Central memory CD8-positive, alpha-beta T cell (primary cell): ENCODE results near the gene MC2R.

ENCODE experiments used
- ATAC-seq: fragments of 150-1000 bp; cut with Tn5 transposase; replicated peaks from 2 replicates; pipeline ENCODE4 v1.10.0; 2022; ENCODE audit warnings: mild to moderate bottlenecking, moderate FRiP score, moderate number of reproducible peaks; ENCODE audit not compliant: poor library complexity, severe bottlenecking; ENCODE audit errors: extremely low read depth
- DNase-seq, 2 donors: peaks; one replicate each; pipeline ENCODE4 v3.0.0; 2021; ENCODE audit warnings: low spot score in 2 of 2
- H3K27ac Mint-ChIP-seq: one replicate; pipeline ENCODE4 v1.8.0; 2022; ENCODE audit warnings: low read depth, mild to moderate bottlenecking, moderate library complexity, mixed read lengths
- H3K27me3 Mint-ChIP-seq: one replicate; pipeline ENCODE4 v1.8.0; 2022; ENCODE audit warnings: mixed read lengths
- H3K36me3 Mint-ChIP-seq: one replicate; pipeline ENCODE4 v1.8.0; 2022; ENCODE audit warnings: mild to moderate bottlenecking, moderate library complexity, mixed read lengths; ENCODE audit not compliant: insufficient read depth
- H3K4me1 Mint-ChIP-seq: one replicate; pipeline ENCODE4 v1.8.0; 2022; ENCODE audit warnings: mixed read lengths
- H3K4me3 Mint-ChIP-seq: one replicate; pipeline ENCODE4 v1.8.0; 2022; ENCODE audit warnings: mild to moderate bottlenecking, moderate library complexity, mixed read lengths
- H3K9me3 Mint-ChIP-seq: one replicate; pipeline ENCODE4 v1.8.0; 2022; ENCODE audit warnings: mixed read lengths

Gene MC2R

DNA sequence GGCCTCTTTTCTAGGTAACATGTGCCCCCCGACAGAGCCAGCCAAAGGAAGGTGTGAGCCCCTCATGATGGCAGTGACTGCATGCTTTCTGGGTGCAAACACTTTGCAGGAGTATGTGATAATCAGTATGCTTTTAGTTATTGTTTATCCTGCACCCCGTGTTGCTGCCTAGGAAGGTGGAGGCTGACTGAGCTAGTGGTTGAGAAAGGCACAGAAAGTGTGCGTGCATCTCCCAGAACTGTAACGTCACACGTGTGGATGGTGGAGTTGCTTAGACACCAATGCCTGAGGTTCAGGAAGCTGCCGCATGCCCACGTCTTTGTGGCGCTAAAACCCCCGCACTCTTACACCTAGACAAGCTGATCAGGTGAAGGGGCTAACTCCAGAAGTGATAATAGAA is 580 bp downstream of the MC2R start:
- Mint-ChIP-seq H3K36me3 (no peaks in the 10 kb centered on the region), H3K27ac (no peak overlapping the region), H3K9me3 (no peaks in the 10 kb centered on the region), H3K27me3 (peaks cover 26% of the 10 kb centered on the region), H3K4me1 (no peaks in the 10 kb centered on the region), H3K4me3 (no peak overlapping the region)
- DNase-seq (no peak), ATAC-seq (no peak)

DNA sequence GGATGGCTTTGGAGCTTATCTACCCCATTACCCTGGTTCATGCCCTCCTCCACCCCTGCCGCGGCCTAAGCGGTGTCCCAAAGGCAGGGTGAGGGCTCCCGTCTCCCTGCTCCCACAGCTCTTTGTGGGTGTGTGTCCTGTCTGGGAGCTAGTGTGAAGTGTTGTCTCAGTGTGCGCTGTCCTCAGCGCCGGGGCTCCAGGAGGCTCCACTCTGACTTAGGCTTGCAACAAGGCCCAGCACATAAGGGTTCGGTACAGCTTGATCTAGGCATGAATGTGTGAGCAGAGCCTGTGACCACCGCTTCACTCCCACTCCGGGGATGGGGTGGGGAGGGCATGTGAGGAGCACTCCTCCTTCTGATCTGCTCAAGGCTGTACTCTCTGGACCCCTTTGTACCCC is 1.2 kb downstream of the MC2R start:
- ATAC-seq (no peak), DNase-seq (no peak)
- Mint-ChIP-seq H3K36me3 (no peaks in the 10 kb centered on the region), H3K9me3 (no peaks in the 10 kb centered on the region), H3K4me3 (no peak overlapping the region), H3K27me3 (peaks cover 26% of the 10 kb centered on the region), H3K27ac (no peak overlapping the region), H3K4me1 (no peaks in the 10 kb centered on the region)

DNA sequence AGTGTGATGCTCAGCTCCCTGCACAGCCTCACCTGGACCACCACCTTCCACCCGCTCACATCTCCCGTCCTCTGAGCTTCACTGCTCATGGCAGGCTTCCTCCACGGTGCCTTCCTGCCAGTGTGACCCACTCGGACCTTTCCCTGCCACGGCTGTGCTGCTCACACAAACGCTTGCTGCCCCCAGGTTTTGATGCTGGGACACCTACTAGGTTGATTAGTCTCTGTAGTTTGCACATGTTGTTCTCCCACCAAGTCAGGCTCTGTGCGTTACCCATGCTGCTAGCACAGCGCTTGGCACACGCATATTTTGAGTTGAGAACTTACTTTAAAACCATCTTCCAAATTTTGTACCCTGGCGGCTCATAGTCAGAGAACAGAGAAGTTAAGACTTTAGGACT is 2.1 kb downstream of the MC2R start:
- Mint-ChIP-seq H3K9me3 (no peaks in the 10 kb centered on the region), H3K27ac (no peak overlapping the region), H3K4me1 (no peaks in the 10 kb centered on the region), H3K27me3 (peaks cover 26% of the 10 kb centered on the region), H3K36me3 (no peaks in the 10 kb centered on the region), H3K4me3 (no peak overlapping the region)
- ATAC-seq (no peak), DNase-seq (no peak)

DNA sequence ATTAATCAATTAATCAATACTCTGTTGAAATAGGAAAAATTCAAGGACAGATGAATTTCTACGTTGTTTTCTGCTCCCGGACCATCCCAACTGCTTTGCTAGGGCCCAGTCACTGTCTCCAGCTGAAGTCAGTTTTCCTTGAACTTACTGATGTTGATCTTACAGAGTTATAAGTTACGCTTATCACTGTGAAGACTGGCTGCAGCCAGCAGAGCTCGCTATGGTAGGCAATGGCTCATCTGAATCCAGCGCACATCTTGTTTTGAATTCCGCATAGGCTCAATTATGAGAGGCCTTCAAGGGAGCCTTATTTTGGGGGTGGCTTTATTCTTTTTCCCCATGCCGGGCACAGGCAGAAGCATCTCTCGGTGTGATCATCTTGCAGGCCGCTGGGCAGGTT is 2.7 kb downstream of the MC2R start:
- Mint-ChIP-seq H3K27me3 (peaks cover 24% of the 10 kb centered on the region), H3K4me3 (no peak overlapping the region), H3K36me3 (no peaks in the 10 kb centered on the region), H3K27ac (no peak overlapping the region), H3K9me3 (no peaks in the 10 kb centered on the region), H3K4me1 (no peaks in the 10 kb centered on the region)
- DNase-seq (no peak), ATAC-seq (no peak)

DNA sequence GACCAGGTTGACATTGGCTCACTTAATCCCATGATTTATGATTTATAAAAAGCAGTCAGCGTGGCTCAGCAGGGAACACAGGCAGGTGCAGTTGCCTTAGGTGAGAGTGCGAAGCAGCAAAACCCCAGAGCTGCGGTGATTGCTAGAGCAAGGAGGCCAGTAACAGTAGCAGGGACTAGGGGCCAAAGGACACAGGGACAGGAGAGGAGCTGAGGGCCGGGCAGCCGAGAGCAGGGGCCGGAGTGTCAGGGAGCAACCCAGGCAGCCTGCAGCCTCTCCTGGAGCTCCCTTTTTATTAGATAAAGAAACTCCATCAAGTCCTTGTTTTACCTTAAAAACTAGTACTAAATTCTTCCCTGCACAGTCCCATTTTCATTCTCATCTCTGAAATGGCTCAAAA is 4.3 kb downstream of the MC2R start:
- H3K36me3 Mint-ChIP-seq, result no peaks in the 10 kb centered on the region
- no peaks in the 10 kb centered on the region for H3K4me1 Mint-ChIP-seq
- H3K27ac Mint-ChIP-seq, result no peak overlapping the region
- H3K9me3 Mint-ChIP-seq, result no peaks in the 10 kb centered on the region
- no peak overlapping the region for H3K4me3 Mint-ChIP-seq
- peaks cover 16% of the 10 kb centered on the region for H3K27me3 Mint-ChIP-seq
- DNase-seq (no peak), ATAC-seq (no peak)

DNA sequence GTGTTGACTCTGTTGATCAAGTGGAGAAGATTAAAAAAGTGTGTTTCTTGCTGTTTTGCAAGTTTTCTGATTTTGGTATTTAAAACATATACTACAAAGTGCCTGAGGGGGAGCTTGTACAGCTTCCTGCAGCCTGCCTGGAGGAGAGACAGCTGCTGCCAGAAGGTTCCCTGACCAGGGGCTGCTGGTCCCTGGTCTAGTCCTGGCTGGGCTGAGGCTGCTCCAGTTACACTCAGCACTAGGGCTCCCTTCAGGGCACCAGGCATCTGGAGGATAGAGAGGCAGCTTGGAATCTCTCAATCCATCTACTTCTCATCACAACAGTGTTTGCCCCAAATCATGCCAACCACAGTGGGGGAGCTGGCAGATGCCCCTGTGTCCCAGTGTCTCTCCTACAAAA is 4.8 kb downstream of the MC2R start:
- H3K27me3 Mint-ChIP-seq, result peaks cover 16% of the 10 kb centered on the region
- no peaks in the 10 kb centered on the region for H3K4me1 Mint-ChIP-seq
- H3K4me3 Mint-ChIP-seq, result no peak overlapping the region
- H3K27ac Mint-ChIP-seq, result no peak overlapping the region
- H3K36me3 Mint-ChIP-seq, result no peaks in the 10 kb centered on the region
- DNase-seq (no peak), ATAC-seq (no peak)
- no peaks in the 10 kb centered on the region for H3K9me3 Mint-ChIP-seq

DNA sequence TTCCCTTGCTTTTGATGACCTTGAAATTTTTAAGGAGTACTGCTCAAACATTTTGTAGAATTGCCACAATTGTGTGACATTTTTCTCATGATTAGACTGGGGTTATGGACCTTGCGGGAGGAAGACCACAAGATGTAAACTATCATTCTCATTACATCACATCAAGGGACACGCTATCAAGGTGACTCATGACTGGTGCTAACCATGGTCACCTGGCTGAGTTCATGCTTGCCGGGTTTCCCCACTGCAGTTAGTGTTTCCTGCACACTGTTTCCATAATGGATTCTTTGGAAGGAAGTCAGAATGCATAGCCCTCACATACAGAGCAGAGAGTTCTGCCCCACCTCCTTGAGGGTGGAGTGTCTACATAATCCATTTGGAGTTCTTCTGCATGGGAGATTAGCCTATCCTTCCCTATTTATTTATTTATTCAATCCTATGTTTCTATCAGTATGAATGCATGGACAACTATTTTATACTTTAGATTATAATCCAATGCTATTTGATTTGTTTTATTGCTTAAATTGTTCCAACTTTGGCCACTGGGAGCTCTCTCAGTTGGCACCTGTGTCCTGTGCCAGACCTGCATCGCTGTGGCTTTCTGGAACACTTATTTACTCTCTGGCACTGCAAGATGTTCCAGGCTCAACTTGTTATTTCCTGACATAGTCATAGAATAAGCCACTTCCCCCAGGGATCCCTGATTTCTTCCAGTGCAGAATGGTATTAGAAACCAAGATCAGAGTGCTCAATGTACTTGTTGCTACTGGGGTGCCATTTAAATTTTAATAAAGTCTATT is 6.0 kb downstream of the MC2R start:
- no peak for DNase-seq
- ATAC-seq, result no peak
- H3K4me3 Mint-ChIP-seq, result no peak overlapping the region
- no peaks in the 10 kb centered on the region for H3K4me1 Mint-ChIP-seq
- no peaks in the 10 kb centered on the region for H3K36me3 Mint-ChIP-seq
- H3K9me3 Mint-ChIP-seq, result no peaks in the 10 kb centered on the region
- peaks cover 16% of the 10 kb centered on the region for H3K27me3 Mint-ChIP-seq
- no peak overlapping the region for H3K27ac Mint-ChIP-seq

DNA sequence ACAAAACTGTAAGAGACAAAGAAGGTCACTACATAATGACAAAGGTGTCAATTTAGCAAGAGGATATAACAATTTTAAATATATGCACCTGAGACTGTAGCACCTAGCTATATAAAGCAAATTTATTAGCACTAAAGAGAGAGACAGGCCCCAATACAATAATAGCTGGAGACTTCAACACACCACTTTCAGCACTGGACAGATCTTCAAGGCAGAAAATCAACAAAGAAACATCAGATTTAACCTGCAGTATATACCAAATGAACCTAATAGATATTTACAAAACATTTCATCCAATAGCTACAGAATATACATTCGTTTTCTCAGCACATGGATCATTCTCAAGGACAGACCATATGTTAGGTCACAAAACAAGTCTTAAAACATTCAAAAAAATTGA is 14.7 kb downstream of the MC2R start:
- H3K9me3 Mint-ChIP-seq, result peaks cover 24% of the 10 kb centered on the region
- no peak for ATAC-seq
- H3K27ac Mint-ChIP-seq, result no peak overlapping the region

DNA sequence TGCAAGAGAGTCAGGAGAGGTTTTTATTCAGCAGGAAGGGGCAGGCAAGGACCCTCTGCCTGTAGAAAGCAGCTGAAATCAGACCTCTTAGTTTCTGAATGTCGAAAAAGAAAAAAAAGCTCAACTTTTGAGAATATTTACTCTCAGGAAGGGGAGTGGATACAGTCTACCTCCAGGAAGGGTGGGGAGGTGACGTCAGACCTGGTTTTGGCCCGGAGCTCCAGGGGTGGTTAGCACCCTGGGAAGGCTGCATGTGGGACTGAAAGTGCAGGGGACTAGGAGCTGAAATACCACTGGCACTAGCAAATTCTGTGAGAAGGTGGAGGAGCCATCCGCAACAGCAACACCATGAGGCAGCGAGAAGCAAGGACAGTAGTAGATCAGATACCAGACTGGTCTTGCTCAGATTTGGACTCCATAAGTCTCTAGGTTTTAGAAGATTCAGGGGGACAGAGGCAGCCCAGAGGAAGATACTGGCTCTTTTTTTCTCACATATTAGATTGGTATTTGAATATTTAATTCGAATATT is 19.8 kb downstream of the MC2R start:
- no peaks in the 10 kb centered on the region for H3K4me1 Mint-ChIP-seq
- H3K27me3 Mint-ChIP-seq, result peaks cover 74% of the 10 kb centered on the region
- H3K9me3 Mint-ChIP-seq, result peaks cover 15% of the 10 kb centered on the region
- DNase-seq, result no peak
- no peak overlapping the region for H3K4me3 Mint-ChIP-seq
- H3K27ac Mint-ChIP-seq, result no peak overlapping the region
- peaks cover 3% of the 10 kb centered on the region for H3K36me3 Mint-ChIP-seq
- ATAC-seq, result no peak

More for the DNA sequence above, 14.7 kb downstream of the MC2R start:
- Mint-ChIP-seq H3K4me3 (no peak overlapping the region), H3K4me1 (no peaks in the 10 kb centered on the region), H3K36me3 (peaks cover 3% of the 10 kb centered on the region), H3K27me3 (peaks cover 43% of the 10 kb centered on the region)
- DNase-seq, result no peak

DNA sequence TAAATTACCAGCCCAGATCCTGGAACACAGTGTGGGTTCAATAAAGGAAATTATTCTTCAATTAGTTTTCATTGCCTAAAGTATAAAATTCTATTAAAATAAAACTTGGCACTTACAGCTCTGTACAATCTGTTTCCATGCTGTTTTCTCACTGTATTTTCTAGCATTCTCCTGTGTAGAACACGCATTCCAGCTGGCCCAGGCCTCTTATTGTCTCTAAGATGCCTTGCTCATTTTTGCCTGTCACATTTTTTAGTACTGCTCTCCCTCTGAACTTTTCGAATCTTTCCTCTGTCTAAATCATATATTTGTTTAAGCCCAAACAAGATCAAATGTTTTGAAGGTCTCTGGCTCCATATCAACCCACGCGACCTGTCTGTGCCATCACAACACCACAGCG is 20.8 kb downstream of the MC2R start:
- Mint-ChIP-seq H3K27me3 (peaks cover 69% of the 10 kb centered on the region), H3K4me3 (no peak overlapping the region), H3K9me3 (peaks cover 4% of the 10 kb centered on the region), H3K4me1 (no peaks in the 10 kb centered on the region), H3K27ac (no peak overlapping the region), H3K36me3 (peaks cover 3% of the 10 kb centered on the region)
- ATAC-seq (no peak), DNase-seq (no peak)

DNA sequence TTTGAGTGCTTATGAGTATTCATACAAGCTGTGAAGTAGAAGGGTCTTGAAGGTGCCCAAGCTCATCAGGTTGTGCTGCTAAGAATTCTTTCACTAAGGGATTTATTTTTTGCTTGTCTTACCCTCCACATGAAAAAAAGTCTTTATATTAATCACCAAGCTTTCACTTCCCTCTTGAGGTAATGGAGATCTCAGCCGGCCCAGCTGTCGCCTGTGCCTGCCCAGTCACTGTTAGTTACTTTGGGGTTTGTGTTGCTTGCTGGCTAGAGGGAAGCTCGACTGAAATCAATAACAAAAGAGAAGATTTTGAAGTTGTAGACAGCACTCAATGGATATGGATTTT is 21.9 kb downstream of the MC2R start:
- no peaks in the 10 kb centered on the region for H3K4me1 Mint-ChIP-seq
- ATAC-seq (no peak), DNase-seq (no peak)
- no peak overlapping the region for H3K27ac Mint-ChIP-seq
- no peak overlapping the region for H3K4me3 Mint-ChIP-seq
- H3K9me3 Mint-ChIP-seq, result no peaks in the 10 kb centered on the region
- H3K36me3 Mint-ChIP-seq, result peaks cover 3% of the 10 kb centered on the region
- peaks cover 70% of the 10 kb centered on the region for H3K27me3 Mint-ChIP-seq

DNA sequence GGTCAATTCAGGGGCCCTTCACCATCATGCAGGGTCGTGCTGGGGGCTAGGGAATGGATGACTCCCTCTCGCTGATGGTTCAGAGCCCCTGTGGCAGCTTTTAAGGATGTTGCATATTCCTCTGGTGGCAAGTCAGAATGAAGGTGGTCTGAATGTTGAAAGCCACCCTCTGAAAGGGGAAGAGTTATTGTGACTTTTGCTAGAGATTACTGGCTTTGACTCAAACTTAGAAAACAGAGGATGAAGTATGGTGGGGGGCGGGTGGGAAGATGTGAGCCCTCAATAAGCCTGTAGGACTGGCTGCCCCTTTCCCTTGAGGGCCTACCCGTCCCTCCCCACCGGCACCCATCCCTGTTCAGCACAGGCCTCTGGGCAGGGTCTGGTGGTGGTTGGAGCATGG is 23.2 kb downstream of the MC2R start:
- Mint-ChIP-seq H3K36me3 (peaks cover 3% of the 10 kb centered on the region), H3K4me3 (no peak overlapping the region), H3K27ac (no peak overlapping the region)

DNA sequence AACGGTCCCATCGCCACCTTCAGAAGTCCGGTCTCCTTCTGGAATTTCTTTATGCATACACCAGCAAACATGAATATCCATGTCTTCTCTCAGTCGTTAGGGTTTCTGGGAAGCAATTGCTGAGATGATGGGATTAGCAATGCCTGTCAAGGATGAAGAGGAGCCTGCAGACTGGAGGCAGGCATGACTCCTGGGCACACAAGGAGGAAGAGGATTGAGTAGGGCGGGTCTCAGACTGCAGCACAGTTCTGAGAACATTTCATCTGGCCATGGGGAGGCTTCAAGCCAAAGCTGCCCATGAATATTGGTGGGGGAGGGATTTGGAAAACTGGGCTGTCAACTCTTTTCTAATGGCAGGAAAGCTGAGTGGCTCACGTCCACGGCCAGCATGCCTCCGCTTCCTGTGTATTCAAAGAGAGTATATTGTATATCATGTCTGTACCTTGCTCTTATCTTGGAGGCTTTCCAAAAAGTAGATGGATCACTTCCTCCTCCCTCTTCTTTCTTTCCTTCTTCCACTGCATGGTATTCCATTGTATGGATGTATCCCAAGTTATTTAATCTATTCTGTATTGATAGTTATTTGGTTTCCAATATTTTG is 24.5 kb downstream of the MC2R start:
- H3K27me3 Mint-ChIP-seq, result peaks cover 77% of the 10 kb centered on the region
- H3K36me3 Mint-ChIP-seq, result no peaks in the 10 kb centered on the region
- no peak overlapping the region for H3K27ac Mint-ChIP-seq
- H3K4me3 Mint-ChIP-seq, result no peak overlapping the region
- DNase-seq (no peak), ATAC-seq (no peak)
- no peaks in the 10 kb centered on the region for H3K4me1 Mint-ChIP-seq
- H3K9me3 Mint-ChIP-seq, result no peaks in the 10 kb centered on the region

More for the DNA sequence above, 23.2 kb downstream of the MC2R start:
- no peak for ATAC-seq
- H3K9me3 Mint-ChIP-seq, result no peaks in the 10 kb centered on the region
- DNase-seq, result no peak
- peaks cover 70% of the 10 kb centered on the region for H3K27me3 Mint-ChIP-seq
- H3K4me1 Mint-ChIP-seq, result no peaks in the 10 kb centered on the region
